ENCODE data around the gene NSD2.

NSD2 gene

DNA sequence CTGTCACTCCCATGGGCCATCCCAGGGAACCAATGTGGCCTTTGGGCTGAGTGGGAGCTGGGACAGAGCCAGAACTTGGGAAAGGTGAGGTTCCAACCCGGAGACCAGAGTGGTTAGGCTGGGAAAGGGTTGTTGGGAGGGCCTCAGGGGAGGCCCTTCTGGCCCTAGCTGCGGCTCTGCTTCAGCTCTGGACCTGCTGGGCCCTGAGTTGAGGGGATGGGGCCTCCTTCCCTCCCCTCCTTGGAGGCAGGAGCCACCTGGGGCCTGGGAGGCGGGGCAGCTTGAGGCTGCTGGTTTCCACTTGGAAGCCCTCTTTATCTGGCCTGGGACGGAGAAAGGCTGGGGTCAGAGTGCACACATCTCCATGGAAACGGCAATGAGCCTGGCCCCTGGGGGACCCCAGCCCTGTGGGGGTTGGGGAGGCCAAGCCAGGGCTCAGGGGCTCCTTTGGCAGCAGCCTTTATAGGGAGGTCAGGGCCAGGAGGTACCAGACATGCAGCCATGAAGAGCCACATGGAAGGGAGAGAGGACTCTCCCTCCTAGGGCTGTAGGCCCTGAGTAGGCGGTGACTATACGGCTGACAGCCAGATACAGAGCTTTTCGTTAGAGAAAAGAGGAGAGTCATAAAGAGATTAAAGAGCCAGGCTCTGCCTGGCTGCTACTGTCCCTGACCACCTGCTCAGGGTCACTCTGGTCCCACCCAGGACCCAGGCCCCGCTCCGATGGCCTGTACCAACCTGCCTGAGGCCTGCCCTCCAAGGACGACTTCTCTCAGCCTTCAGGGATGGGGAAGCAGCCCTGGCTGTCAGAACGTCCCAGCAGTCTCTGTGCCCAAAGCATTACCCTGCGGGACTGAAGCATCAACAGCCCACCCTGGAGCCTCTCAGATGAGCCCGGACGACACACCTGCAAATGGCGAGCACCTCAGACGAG lies 6.9 kb upstream of the NSD2 start:
- no peak for DNase-seq (ENCODE audit: low read depth in 2 of 2)
- TF ChIP-seq, protein P1, sequence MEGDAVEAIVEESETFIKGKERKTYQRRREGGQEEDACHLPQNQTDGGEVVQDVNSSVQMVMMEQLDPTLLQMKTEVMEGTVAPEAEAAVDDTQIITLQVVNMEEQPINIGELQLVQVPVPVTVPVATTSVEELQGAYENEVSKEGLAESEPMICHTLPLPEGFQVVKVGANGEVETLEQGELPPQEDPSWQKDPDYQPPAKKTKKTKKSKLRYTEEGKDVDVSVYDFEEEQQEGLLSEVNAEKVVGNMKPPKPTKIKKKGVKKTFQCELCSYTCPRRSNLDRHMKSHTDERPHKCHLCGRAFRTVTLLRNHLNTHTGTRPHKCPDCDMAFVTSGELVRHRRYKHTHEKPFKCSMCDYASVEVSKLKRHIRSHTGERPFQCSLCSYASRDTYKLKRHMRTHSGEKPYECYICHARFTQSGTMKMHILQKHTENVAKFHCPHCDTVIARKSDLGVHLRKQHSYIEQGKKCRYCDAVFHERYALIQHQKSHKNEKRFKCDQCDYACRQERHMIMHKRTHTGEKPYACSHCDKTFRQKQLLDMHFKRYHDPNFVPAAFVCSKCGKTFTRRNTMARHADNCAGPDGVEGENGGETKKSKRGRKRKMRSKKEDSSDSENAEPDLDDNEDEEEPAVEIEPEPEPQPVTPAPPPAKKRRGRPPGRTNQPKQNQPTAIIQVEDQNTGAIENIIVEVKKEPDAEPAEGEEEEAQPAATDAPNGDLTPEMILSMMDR (IDR thresholded peaks at IDR 0.05; ENCODE audit: low read depth, low read length): no peak

DNA sequence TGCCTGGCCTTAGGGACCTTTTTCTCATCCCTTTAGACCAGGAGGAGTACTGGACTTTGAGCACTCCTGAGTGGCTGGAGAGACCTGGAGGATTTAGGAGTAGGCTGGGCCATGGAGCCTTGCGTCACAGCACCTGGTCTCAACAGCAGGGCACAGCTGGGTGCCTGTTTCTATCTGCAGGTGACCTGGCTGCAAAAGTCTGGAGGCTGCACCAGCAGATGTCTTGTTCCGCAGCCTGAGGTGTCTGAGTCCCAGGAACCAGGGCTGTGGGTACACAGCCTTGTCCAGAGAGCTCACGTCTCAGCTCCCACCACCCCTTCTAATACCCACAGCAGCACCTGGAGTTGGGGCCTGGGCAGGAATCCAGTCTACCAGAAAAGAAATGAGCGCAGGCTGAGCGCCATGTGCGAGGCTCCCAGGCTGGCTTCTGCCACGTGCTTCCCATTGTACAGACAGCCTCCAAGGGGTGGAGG lies 5.0 kb upstream of the NSD2 start:
- DNase-seq (ENCODE audit: low read depth in 2 of 2): no peak
- no peak overlapping the region for H3K4me3 ChIP-seq (replicated peaks in 1 of 2; ENCODE audit: low read depth in 2 of 2, low read length in 2 of 2)
- TF ChIP-seq, protein P1 (IDR thresholded peaks at IDR 0.05; ENCODE audit: low read depth, low read length): no peak

More for the DNA sequence above, 6.9 kb upstream of the NSD2 start:
- H3K4me3 ChIP-seq (replicated peaks in 1 of 2; ENCODE audit: low read depth in 2 of 2, low read length in 2 of 2): no peak overlapping the region

DNA sequence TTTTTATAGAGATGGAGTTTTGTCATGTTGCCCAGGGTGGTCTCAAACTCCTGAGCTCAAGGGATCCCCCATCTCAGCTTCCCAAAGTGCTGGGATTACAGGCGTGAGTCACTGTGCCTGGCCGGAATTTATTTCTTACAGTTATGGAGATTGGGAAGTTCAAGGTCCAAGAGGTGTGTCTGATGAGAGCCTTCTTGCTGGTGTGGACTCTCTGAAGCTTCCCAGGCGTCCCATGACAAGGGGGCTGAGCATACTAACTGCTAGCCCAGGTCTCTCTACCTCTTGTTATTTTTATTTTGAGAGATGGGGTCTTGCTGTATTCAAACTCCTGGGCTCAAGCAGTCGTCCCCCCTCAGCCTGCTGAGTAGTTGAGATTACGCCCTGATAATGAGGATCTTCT lies 2.9 kb upstream of the NSD2 start:
- no peak for DNase-seq (ENCODE audit: low read depth in 2 of 2)
- TF ChIP-seq, protein P1 (IDR thresholded peaks at IDR 0.05; ENCODE audit: low read depth, low read length): no peak
- no peak overlapping the region for H3K4me3 ChIP-seq (replicated peaks in 1 of 2; ENCODE audit: low read depth in 2 of 2, low read length in 2 of 2)

DNA sequence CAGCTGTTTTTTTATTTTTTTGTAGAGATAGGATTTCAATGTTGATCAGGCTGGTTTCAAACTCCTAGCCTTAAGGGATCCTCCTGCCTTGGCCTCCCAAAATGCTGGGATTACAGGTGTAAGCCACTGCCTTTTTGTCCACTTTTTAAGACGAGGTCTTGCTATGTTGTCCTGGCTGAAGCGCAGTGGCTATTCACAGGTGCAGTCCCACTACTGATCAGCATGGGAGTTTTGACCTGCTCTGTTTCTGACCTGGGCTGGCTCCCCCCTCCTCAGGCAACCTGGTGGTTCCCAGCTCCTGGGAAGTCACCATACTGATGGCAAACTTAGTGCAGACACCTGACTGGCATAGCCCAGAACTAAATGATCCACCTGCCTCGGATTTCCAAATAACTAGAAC lies 2.3 kb upstream of the NSD2 start:
- TF ChIP-seq, protein P1 (IDR thresholded peaks at IDR 0.05; ENCODE audit: low read depth, low read length): no peak
- DNase-seq (ENCODE audit: low read depth in 2 of 2): no peak
- H3K4me3 ChIP-seq (replicated peaks in 1 of 2; ENCODE audit: low read depth in 2 of 2, low read length in 2 of 2): no peak overlapping the region

DNA sequence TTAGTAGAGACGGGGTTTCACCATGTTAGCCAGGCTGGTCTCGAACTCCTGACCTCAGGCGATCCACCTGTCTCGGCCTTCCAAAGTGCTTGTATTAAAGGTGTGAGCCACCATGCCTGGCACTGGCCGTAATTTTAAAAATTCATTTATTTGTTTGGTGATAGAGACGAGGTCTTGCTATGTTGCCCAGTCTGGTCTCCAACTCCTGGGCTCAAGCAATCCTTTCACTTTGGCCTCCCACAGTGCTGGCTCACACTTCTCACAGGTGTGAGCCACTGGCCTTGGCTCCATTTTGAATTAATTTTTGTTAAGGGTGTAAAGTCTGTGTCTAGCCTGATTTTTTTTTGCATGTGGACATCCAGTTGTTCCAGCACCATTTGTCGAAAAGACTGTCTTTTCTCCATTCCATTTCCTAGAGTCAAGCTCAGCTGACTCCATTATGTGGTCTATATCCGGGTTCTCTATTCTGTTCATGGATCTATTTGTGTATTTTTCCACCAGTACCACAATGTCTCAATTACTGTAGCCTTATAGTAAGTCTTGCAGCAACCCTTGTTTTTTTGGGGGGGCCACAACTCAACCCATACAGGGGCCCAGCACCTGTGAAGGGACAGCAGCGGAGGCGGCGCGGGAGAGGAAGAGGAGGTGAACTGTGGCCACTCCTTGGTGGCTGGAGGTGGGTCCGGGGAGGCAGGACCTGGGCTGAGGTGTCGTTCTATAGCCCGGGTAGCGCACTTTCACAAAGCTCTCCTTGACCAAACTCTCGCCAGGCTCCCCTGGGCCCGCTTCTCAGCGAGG lies 1.5 kb upstream of the NSD2 start:
- no peak for DNase-seq (ENCODE audit: low read depth in 2 of 2)
- peak overlapping the region; percentile 55 to 72 for H3K4me3 ChIP-seq (replicated peaks in 1 of 2; ENCODE audit: low read depth in 2 of 2, low read length in 2 of 2)
- TF ChIP-seq, protein P1 (IDR thresholded peaks at IDR 0.05; ENCODE audit: low read depth, low read length): no peak

DNA sequence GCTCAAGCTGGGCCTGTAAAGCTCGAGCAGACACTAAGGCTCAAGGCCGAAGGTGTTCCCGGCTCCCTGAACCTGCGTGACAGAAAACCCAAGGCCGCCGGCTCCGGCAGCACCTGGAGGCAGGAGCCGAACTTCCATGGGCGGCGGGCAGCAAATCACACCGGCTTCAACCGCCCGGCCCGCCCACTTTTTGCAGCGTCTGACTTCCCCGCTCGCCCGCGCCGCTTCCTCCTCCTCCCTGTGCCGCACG lies 940 bp upstream of the NSD2 start:
- DNase-seq (ENCODE audit: low read depth in 2 of 2): peak; percentile 81 to 83
- H3K4me3 ChIP-seq (replicated peaks in 1 of 2; ENCODE audit: low read depth in 2 of 2, low read length in 2 of 2): peak overlapping the region; percentile 55 to 72
- TF ChIP-seq, protein P1 (IDR thresholded peaks at IDR 0.05; ENCODE audit: low read depth, low read length): no peak
